ENCODE data around the gene ZC3HAV1L.

- TF ChIP-seq CTCF (IDR thresholded peaks at IDR 0.05) (no peak), POLR2A (IDR thresholded peaks at IDR 0.05) (no peak)
These were observed 5.7 kb upstream of the ZC3HAV1L start for GRCh38 chr7:139041378-139042085.

All from adrenal gland (tissue), 5 donors.